Loucy (cell line): ENCODE results near the gene SPEF2.

ENCODE experiments used
- H2AFZ ChIP-seq: fragments of 200-600 bp; sonication (generic); 2 replicates; pipeline ENCODE4 v1.6.0; 2016; ENCODE audit warnings: antibody characterized with exemption, mild to moderate bottlenecking, low read length, moderate library complexity
- H3F3A ChIP-seq: fragments of 200-600 bp; 2 replicates; pipeline ENCODE4 v1.6.0; 2016; ENCODE audit warnings: antibody characterized with exemption, low read depth, mild to moderate bottlenecking
- H3K27me3 ChIP-seq: fragments of 200-600 bp; sonication (generic); 2 replicates; pipeline ENCODE4 v1.6.1; 2014; ENCODE audit warnings: low read length, mild to moderate bottlenecking; ENCODE audit not compliant: insufficient read depth, poor library complexity, severe bottlenecking
- H3K36me3 ChIP-seq: fragments of 200-600 bp; sonication (generic); 2 replicates; pipeline ENCODE4 v1.6.1; 2016; ENCODE audit warnings: low read length; ENCODE audit not compliant: insufficient read depth
- H3K4me1 ChIP-seq: fragments of 200-600 bp; sonication (generic); 2 replicates; pipeline ENCODE4 v1.5.1; 2014; ENCODE audit warnings: low read length, mild to moderate bottlenecking; ENCODE audit not compliant: insufficient read depth, poor library complexity, severe bottlenecking
- H3K4me2 ChIP-seq: fragments of 200-600 bp; sonication (generic); 2 replicates; pipeline ENCODE4 v1.6.0; 2014; ENCODE audit warnings: antibody characterized with exemption, low read length, low read depth, mild to moderate bottlenecking; ENCODE audit not compliant: poor library complexity, severe bottlenecking
- H3K4me3 ChIP-seq: fragments of 200-600 bp; sonication (generic); 2 replicates; pipeline ENCODE4 v1.5.1; 2014; ENCODE audit warnings: low read length, mild to moderate bottlenecking, mixed read lengths; ENCODE audit not compliant: poor library complexity, severe bottlenecking
- H3K79me2 ChIP-seq: fragments of 200-600 bp; sonication (generic); 2 replicates; pipeline ENCODE4 v1.6.1; 2014; ENCODE audit warnings: low read length; ENCODE audit not compliant: insufficient read depth
- H3K9ac ChIP-seq: fragments of 200-600 bp; sonication (generic); 2 replicates; pipeline ENCODE4 v1.6.0; 2014; ENCODE audit warnings: mild to moderate bottlenecking, low read depth, low read length, moderate library complexity; ENCODE audit not compliant: poor library complexity, severe bottlenecking
- H3K9me2 ChIP-seq: fragments of 200-600 bp; sonication (generic); replicated peaks from 2 replicates; pipeline ENCODE4 v1.6.1; 2016; ENCODE audit warnings: low read depth, low read length, mixed read lengths
- H3K9me3 ChIP-seq: fragments of 200-600 bp; sonication (generic); 2 replicates; pipeline ENCODE4 v1.6.1; 2014; ENCODE audit warnings: mild to moderate bottlenecking, antibody characterized with exemption, low read length, low read depth; ENCODE audit not compliant: insufficient read depth
- H4K20me1 ChIP-seq: fragments of 200-600 bp; sonication (generic); 2 replicates; pipeline ENCODE4 v1.6.0; 2014; ENCODE audit warnings: antibody characterized with exemption, low read length, mild to moderate bottlenecking; ENCODE audit not compliant: insufficient read depth, poor library complexity, severe bottlenecking
- CTCF ChIP-seq: fragments of 200-600 bp; sonication (generic); conservative IDR thresholded peaks from 2 replicates; pipeline ENCODE4 v1.5.1; 2014; ENCODE audit warnings: mild to moderate bottlenecking, antibody characterized with exemption, low read length
- EZH2phosphoT487 ChIP-seq: fragments of 200-600 bp; IDR thresholded peaks from 2 replicates; pipeline ENCODE4 v1.6.1; 2018; ENCODE audit warnings: antibody characterized with exemption, mild to moderate bottlenecking, moderate library complexity, borderline replicate concordance

Gene SPEF2

GRCh38 chr5:35847491-35847890 is 229.8 kb downstream of the SPEF2 start:
- no peak overlapping the region for H3K9ac ChIP-seq
- peaks cover 4% of the 10 kb centered on the region for H3K4me1 ChIP-seq
- peaks cover 4% of the 10 kb centered on the region for H3K27me3 ChIP-seq
- no peaks in the 10 kb centered on the region for H3K9me2 ChIP-seq
- no peak overlapping the region for H2AFZ ChIP-seq
- H3K4me3 ChIP-seq: no peak overlapping the region
- H3K4me2 ChIP-seq: no peak overlapping the region
- H3F3A ChIP-seq: no peaks in the 10 kb centered on the region
- no peaks in the 10 kb centered on the region for H4K20me1 ChIP-seq
- no peaks in the 10 kb centered on the region for H3K79me2 ChIP-seq
- H3K9me3 ChIP-seq: peaks cover 35% of the 10 kb centered on the region
- no peak for TF ChIP-seq CTCF
- TF ChIP-seq EZH2phosphoT487: no peak
- H3K36me3 ChIP-seq: no peaks in the 10 kb centered on the region; the same call in 1 of the 2 replicates

- H2AFZ ChIP-seq: no peak overlapping the region
- no peaks in the 10 kb centered on the region for H3F3A ChIP-seq
- no peaks in the 10 kb centered on the region for H3K9me2 ChIP-seq
- H3K9me3 ChIP-seq: peaks cover 30% of the 10 kb centered on the region
- no peak overlapping the region for H3K4me3 ChIP-seq
- no peaks in the 10 kb centered on the region for H3K36me3 ChIP-seq
- TF ChIP-seq EZH2phosphoT487 (no peak), CTCF (no peak)
- H3K27me3 ChIP-seq: peaks cover 4% of the 10 kb centered on the region
- H3K4me1 ChIP-seq: peaks cover 8% of the 10 kb centered on the region
- H3K4me2 ChIP-seq: no peak overlapping the region
- H4K20me1 ChIP-seq: no peaks in the 10 kb centered on the region
- no peaks in the 10 kb centered on the region for H3K79me2 ChIP-seq
- H3K9ac ChIP-seq: no peak overlapping the region
Observed at GRCh38 chr5:35847961-35848360, 230.3 kb downstream of the SPEF2 start.

GRCh38 chr5:35849860-35850259 is 232.2 kb downstream of the SPEF2 start:
- H3F3A ChIP-seq: no peaks in the 10 kb centered on the region
- H2AFZ ChIP-seq: no peak overlapping the region
- H3K9ac ChIP-seq: no peak overlapping the region
- H3K4me1 ChIP-seq: peaks cover 22% of the 10 kb centered on the region
- H3K9me3 ChIP-seq: peaks cover 21% of the 10 kb centered on the region; the same call in 1 of the 2 replicates
- no peaks in the 10 kb centered on the region for H3K79me2 ChIP-seq
- no peaks in the 10 kb centered on the region for H3K9me2 ChIP-seq
- H3K4me3 ChIP-seq: no peak overlapping the region
- no peaks in the 10 kb centered on the region for H4K20me1 ChIP-seq
- no peaks in the 10 kb centered on the region for H3K36me3 ChIP-seq
- no peak overlapping the region for H3K4me2 ChIP-seq
- no peaks in the 10 kb centered on the region for H3K27me3 ChIP-seq
- no peak for TF ChIP-seq CTCF
- no peak for TF ChIP-seq EZH2phosphoT487
